ENCODE results near the gene UMAD1. TPM values are rescaled to one million over a fixed set of nuclear protein-coding genes. Genes with fewer than 3 reads are reported as not detected.

UMAD1 gene
- total and polyA plus RNA-seq, 2 of the 4 experiments (the other 2 are of a cell fraction): 5.2 to 8.4 TPM

GRCh38 chr7:7650682-7651206 lies 10.2 kb downstream of the UMAD1 start:
- no peaks in the 10 kb centered on the region for H3K9me1 ChIP-seq (ENCODE audit: insufficient read depth, low read length)
- no peak overlapping the region for H3K27ac ChIP-seq (ENCODE audit: insufficient read depth, low read length)
- no peaks in the 10 kb centered on the region for H3K4me1 ChIP-seq (ENCODE audit: control insufficient read depth, insufficient read depth, low read length)
- H3K79me1 ChIP-seq (ENCODE audit: low read depth in 1 of 2, low read length in 2 of 2): peaks cover 2 to 3% of the 10 kb centered on the region in 2 experiments; a peak in 2 of 4 replicates
- TF ChIP-seq MAZ (IDR thresholded peaks at IDR 0.05; ENCODE audit: borderline replicate concordance, low read depth, low read length) (no peak), ELK1 (IDR thresholded peaks at IDR 0.05; ENCODE audit: borderline replicate concordance, low read depth, low read length) (no peak), CEBPB (IDR thresholded peaks at IDR 0.05; ENCODE audit: low read depth, low read length) (no peak), MXI1 (IDR thresholded peaks at IDR 0.05; ENCODE audit: borderline replicate concordance, low read depth, low read length) (no peak), RFX5 (IDR thresholded peaks at IDR 0.05; ENCODE audit: low read depth, low read length) (no peak), USF2 (IDR thresholded peaks at IDR 0.05; ENCODE audit: low read depth, low read length) (no peak), RAD21 (IDR thresholded peaks at IDR 0.05; ENCODE audit: low read length) (no peak), FOS (IDR thresholded peaks at IDR 0.05; ENCODE audit: low read depth, low read length) (no peak), NFE2L2 (IDR thresholded peaks at IDR 0.05; ENCODE audit: low read depth, low read length) (no peak), SMC3 (IDR thresholded peaks at IDR 0.05; ENCODE audit: low read depth, low read length) (no peak), CTCF (conservative IDR thresholded peaks at IDR 0.05; ENCODE audit: low read depth, low read length) (no peak)
- H3K4me2 ChIP-seq (ENCODE audit: low read depth, low read length): no peak overlapping the region
- no peak overlapping the region for H2AK9ac ChIP-seq (replicated peaks; ENCODE audit: low read depth, low read length, poor library complexity)
- no peak overlapping the region for H3K23ac ChIP-seq (ENCODE audit: low read depth, low read length)
- H2BK5ac ChIP-seq (ENCODE audit: low read depth, low read length, poor library complexity, severe bottlenecking): no peak overlapping the region
- in situ Hi-C loops (cut with MboI; ENCODE audit: low sequenced_read_pairs): loop anchor here (25.0 kb wide), 1 partner anchor 562 kb away; no protein-coding TSS in a partner anchor
- dilution Hi-C loops (cut with HindIII; ENCODE audit: low sequenced_read_pairs, unreplicated experiment): no loop called here
- H3K9ac ChIP-seq (ENCODE audit: low read depth, low read length): no peak overlapping the region
- intact Hi-C loops (cut with micrococcal nuclease): no loop called here
- no CpG with 5 or more reads among the region's 2 CpGs for WGBS, 2 experiments (ENCODE audit: extremely low coverage in 2 of 2, insufficient read length in 1 of 2)
- H2BK20ac ChIP-seq (ENCODE audit: low read depth, low read length): no peak overlapping the region
- H3K9me3 ChIP-seq (ENCODE audit: control insufficient read depth, insufficient read depth, low read length): no peaks in the 10 kb centered on the region
- H3K4me3 ChIP-seq (ENCODE audit: insufficient read depth, low read depth, low read length): no peak overlapping the region
- no peaks in the 10 kb centered on the region for H3K36me3 ChIP-seq (ENCODE audit: control insufficient read depth, insufficient read depth, low read length)
- no peak overlapping the region for H3K18ac ChIP-seq (ENCODE audit: low read depth, low read length)
- no TSS peak for BruUV-seq (replicated peaks)
- ATAC-seq (ENCODE audit: low read depth): no peak
- H2BK120ac ChIP-seq (ENCODE audit: low read depth, low read length): no peak overlapping the region
- no peak overlapping the region for H4K8ac ChIP-seq (ENCODE audit: low read depth in 2 of 2, low read length in 2 of 2)
- POLR2A ChIA-PET (ENCODE audit: unreplicated experiment): no interaction called here
- no peak overlapping the region for H3K14ac ChIP-seq (replicated peaks; ENCODE audit: low read depth, low read length)
- H4K5ac ChIP-seq (ENCODE audit: low read depth, low read length): no peak overlapping the region
- no peak overlapping the region for H2BK15ac ChIP-seq (ENCODE audit: low read depth, low read length)
- DNase-seq: no peak
- H2AK5ac ChIP-seq (ENCODE audit: low read depth, low read length): no peak overlapping the region
- no peak overlapping the region for H3K4ac ChIP-seq (ENCODE audit: low read depth, low read length)
- H3K56ac ChIP-seq (ENCODE audit: extremely low read depth, insufficient read depth, low read length): no peak overlapping the region
- H4K91ac ChIP-seq (ENCODE audit: insufficient read depth, low read depth, low read length): no peak overlapping the region
- H4K20me1 ChIP-seq (ENCODE audit: insufficient read depth, low read length): no peaks in the 10 kb centered on the region
- no peak overlapping the region for H2AFZ ChIP-seq (replicated peaks; ENCODE audit: low read length, poor library complexity)
- no peaks in the 10 kb centered on the region for H3K27me3 ChIP-seq (ENCODE audit: control insufficient read depth, insufficient read depth, low read length)
- CTCF ChIA-PET: no interaction called here
